Limb (tissue), 2 donors: ENCODE measurements around the gene PSMD6.
A peak's percentile ranks its signal among the peaks of the same experiment; 100 is the strongest.

Source experiments
- DNase-seq, 2 donors: peaks; one replicate each; pipeline ENCODE4 v3.0.0-alpha.2; 2016; ENCODE audit errors: extremely low spot score in 2 of 2

Gene PSMD6

DNA sequence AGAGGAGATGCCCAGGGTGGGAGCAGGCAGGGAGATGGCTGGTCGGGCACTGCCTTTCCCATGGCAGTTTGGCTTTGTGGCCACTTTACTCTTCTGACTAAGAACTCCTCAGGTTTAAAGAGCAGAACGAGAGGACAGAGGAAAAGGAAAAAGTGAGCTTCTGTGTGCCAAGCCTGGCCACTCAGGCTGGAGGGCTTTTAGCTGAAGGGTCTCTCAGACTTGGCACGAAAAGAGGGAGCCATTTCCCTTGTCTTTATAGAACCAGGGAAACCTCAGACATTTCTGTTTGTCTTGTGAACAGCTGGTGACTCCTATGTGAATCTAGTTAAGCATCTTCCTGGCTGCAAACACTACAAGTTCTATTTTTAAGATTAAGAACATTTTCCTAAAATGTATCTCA, 23.3 kb upstream of the PSMD6 start:
- no peak for DNase-seq

DNA sequence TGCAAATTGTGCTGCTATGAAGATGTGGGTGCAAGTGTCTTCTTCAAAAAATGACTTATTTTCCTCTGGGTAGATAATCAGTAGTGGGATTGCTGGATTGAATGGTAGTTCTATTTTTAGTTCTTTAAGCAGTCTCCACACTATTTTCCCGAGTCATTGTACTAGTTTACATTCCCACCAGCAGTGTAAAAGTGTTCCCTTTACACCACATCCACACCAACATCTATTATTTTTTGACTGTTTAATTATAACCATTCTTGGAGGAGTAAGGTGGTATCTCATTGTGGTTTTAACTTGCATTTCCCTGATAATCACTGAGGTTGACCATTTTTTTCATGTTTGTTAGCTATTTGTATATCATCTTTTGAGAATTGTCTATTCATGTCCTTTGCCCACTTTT, 19.7 kb upstream of the PSMD6 start:
- no peak for DNase-seq

DNA sequence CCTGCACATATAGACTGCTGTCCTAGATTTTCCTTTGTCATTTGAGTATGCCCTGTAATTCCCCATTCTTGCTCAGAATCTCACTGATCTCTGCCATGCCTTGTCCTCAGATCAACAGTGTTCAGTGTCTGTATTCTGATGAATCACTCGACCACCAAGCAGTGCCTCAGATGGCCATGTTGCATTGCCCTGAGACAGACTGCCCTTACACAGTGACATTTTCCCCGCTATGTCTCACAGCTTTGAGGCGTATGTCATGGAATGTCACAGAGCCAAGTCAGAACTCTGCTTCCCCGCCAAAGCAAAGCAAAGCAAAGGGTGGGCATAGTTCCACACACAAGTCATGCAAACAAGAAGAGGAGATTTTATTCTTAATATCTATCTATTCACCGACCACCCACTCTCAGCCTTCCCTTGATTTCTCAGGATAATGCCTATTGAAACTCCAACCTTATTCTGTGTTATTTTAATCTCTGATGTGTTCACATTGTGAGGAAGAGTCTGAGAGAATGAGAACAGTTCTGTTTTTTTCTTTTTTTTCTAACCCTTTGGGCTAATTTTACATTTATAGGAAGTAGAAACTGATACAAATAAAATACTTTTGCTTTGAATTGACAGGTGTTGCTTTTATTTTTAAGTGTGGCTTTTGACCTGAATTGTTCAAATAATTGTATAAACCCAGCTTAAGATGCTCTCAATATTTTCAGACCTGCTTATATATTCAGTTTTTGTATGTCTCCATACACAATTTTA, 16.9 kb upstream of the PSMD6 start:
- DNase-seq = no peak

DNA sequence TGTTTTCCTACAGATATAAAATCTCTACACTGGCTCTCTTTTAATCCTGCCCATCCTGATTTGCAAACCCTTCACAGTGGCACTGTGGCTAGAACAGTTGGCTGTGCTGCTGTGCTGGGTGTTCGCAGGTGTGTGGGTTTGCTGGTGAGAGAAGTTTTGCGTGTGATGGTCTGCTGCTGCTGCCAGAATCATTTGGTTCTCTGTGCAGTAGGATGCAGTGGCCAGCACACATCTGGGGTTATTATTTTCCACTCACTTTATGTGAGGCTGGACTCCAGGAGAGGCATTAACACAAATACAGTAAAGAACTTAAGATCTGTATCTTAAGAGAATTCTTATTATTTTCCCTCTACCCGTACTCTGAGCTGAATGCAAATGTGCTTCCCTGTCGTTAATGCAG, 16.0 kb upstream of the PSMD6 start:
- DNase-seq = no peak

DNA sequence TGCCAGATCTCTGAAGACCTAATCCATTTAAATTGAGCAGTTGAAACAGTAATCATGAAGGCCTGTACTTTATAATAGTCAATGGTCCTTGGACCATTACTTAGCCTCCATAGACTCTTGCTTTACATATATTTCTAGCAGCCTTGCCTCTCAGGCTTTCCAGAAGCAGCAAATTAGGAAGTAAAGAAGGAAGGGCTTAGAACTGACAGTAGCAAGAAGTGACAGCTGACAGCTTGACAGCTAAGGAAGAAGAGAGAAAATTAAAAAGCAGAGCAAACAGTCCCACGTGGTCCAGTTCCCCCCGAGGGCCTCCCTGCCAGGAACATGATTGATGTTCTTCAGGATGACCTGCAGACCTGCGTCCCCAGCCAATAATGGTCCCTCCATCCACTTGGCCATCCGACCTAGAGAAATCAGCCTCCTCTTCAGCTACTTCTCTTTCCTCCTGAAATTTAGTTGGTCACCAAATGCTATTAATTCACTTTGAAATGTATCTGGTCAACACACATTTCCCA, 15.0 kb upstream of the PSMD6 start:
- no peak for DNase-seq

DNA sequence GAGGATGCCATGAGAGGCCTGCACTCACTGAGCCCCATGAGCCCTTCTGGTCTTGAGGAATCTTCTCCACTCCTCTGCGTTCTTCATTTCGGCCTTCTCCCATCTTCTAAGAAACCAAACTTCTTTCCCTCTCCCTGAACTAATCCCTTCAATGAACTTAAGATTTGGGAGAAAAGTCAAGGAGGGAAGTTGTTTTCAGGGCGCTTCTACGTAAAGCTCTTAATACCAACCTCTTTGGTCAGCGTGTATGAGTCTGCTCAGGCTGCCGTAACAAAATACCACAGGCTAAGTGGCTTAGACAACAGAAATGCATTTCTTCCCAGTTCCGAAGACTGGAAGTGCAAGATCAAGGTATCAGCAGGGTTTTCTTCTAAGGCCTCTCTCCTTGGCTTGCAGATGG, 13.8 kb upstream of the PSMD6 start:
- no peak for DNase-seq

DNA sequence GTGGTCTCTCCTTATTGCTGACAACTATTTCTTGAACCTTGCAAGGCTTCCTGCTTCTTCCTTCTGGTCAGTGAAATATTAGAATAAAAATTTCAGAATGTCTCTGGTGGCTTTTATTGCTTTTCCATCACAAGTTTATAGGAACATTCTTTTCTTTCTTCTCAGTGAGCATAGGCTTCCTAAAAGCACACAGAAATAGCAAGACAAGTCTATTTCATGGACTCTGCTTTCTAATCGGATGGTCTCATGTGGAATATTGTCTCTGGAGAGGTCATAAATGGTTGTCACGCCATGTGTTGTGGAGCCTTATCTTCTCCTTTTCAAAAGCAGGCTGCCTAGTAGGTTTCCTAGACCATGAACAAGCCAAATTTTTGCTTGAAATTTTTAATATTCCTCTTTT, 9.8 kb upstream of the PSMD6 start:
- DNase-seq = no peak

DNA sequence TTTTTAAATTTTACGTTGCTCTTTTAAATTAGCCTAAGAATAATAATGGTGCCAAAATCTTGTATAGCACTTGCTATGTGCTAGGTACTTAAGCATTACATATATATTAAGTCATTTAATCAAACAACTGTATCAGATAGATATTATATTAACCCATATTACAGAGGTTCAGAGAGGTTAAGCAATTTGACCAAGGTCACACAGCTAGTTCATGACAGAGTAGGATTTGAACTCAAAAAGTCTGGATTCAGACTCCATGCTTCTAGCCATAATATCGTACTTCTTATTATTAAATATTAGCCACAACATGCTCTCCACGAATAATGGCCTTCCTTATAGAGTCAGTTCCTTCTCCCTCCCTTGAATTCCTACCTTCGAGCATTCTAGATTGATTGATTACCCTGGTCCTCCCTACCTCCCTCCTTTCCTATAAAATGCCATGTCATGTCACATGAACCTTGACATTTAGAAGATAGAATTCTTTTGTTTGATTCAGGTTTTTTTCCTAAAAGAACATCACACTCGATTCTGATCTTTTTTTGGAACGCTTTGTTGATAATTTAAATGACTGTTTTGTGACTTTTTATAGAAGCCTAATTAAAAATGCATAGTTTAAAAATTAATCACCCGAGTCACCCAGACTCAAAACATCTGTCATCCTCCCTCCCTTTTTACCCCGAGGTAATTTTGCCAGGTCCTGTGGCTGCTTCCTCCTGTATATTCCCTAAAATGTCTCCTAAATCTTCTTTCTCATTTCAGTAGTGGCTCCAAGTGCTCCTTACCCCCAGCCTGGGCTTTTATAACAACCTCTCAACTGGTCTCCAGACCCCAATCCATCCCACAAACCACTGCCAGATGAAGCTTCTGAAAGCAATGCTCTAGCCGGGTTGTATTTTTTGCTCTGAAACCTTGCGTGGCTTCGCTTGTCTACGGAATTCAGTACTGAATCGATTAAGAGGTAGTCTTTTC, 8.5 kb upstream of the PSMD6 start:
- no peak for DNase-seq

DNA sequence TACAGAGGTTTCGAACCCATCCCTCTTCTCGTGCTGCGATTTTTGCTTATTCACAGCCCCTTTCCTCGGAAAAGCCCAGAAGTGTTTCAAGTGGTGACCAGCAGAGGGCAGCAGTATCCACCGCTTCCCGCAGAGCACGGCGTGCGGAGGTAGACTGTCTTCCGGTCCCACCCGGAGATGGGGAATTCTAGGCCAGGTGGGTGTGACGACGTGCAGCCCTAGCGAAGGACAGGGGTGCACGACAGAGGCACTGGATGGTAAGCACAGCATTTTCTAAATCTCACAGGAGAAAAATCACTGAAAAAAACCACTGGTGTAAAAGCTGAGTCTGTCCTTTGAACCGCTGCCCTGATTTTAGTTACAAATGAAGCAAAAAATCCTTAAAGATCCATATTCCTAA, 7.4 kb upstream of the PSMD6 start:
- DNase-seq = peak; percentile 76 to 87

DNA sequence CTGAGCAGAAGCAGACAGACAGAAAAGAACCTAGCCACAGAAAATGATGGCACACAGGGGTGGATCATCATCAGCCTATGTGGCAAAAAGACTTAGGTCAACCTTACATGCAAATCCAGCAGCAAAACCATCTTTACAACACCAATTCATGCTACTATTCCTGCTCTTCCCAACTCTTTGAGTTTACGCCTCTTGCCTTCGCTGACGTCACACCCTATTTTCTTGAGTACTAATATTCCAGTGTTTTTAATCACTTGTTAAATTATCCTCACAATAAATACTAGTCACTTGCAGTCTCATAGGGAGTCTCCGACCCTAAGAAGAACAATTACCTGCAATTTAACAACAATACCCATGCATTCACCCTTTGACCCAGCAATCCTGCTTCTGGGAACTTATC, 6.0 kb upstream of the PSMD6 start:
- no peak for DNase-seq

DNA sequence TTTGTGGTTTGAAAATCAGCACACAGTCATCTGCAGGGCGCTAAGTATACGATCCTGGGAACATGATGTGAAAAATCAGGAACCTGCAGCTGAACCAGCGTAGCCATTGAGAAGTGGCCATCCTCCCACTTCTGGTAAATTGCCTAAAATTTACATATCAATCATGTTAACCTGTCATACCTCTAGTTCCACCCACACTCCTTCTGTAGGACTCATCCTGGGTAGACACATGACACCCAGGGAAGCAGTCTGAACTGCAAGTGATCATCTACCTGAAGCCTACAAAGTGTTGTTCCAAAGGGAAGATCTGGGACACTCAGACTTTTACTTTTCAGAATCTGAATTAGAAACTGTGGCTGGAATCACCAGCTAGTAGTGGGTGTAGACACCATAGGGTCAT, 5.5 kb upstream of the PSMD6 start:
- no peak for DNase-seq

DNA sequence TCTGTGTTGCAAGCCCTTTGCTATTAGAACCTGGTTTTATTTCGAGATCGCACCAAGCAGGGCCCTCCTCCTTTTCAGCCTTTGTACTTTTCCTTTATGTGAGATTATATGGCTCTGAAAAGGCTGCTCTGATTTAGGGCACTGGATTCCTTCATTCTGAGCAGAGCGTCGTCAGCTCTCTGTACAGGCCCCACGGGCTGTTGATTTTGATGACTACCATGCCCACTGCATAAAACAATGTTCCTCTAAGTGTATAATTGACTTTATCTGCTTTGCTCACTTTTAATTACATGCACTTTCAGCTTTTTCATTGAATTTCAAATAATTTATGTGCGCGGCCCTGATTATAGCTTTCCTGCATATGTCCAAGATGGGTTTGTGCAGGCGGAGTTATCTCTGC, 4.4 kb upstream of the PSMD6 start:
- no peak for DNase-seq

DNA sequence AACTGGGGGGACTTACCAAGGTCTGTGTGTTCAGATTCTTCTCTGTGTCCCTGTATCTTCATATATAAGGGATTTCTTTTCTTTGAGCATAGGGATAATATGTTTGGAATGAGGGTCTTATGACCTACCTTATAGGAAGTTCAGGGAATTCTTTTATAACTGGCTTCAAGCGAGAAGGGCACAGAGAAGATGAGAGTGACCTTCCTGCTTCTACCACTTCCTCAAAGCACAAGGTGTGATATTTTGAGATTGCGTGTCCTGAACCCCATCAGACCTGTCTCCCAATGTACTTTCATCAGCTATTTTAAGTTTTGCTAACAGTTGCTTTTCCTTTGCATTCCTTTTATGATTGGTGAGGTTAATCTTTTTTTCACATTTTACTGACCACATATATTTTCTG, 3.1 kb upstream of the PSMD6 start:
- DNase-seq = no peak

DNA sequence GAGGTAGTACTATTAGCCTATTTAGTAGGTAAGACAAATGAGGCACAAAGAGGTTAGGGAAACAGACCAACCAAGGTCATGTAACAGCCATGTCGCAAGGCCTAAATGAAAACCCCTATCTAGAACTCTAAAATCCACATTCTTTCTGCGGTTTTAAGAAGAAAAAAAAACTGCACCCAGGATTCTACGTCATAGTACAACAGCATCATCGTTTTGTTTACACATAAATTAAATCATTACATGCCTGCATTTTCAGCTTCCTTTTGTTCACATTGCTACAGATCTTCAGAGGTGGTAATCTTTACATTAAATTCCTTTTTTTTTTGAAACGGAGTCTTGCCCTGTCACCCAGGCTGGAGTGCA, 548 bp upstream of the PSMD6 start:
- no peak for DNase-seq

DNA sequence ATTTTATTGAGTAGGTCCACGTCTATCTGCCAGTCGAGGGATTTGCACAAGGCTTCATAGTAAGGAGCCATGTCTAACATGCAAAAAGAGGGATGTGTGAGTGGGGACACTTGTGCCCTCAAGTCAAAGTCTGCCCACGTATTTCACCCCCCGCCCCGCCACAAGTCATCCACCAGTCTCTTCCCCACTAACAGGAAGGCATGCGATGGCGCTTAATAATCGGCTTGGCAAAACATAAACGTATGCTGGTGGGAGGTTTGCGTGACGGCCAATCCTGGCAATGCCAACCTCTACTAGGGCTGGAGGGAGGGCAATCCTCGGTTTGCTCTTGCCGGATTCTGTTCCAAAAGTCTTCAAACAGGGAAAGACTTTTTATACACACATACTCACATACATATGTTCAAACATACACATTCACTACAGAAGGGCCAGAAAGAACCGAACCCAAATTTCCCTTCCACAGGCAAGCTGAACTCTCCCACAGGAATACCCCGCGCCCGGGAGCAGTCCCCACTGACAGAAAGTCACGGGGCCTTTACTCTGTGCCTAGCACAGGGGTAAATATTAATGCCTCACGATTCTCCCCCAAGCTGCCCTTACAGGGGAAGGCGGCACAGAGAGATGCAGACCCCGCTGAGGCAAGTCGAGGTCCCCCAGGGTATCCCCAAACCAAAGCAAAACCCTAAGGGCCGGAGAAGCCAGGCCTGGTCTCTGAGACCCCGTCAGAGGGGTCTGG, 675 bp downstream of the PSMD6 start:
- DNase-seq = no peak

DNA sequence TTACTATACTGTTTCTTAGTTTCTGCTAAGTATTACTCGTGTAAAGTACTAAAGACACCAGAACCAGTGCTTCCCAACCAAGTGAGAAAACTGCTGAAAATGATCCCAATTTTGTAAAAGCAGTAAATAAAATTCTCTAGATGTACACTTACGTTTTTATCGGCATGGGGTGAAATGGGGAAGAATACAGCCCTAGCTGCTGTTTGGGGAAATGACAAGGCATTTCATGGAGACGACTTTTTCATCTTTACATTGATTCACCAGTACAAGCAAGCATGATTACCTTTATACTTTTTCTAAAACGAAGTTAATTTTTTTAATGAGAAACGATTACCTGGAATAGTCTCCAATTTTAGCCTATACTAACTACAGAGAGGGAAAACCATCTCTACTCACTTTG, 1.4 kb downstream of the PSMD6 start:
- DNase-seq = no peak

DNA sequence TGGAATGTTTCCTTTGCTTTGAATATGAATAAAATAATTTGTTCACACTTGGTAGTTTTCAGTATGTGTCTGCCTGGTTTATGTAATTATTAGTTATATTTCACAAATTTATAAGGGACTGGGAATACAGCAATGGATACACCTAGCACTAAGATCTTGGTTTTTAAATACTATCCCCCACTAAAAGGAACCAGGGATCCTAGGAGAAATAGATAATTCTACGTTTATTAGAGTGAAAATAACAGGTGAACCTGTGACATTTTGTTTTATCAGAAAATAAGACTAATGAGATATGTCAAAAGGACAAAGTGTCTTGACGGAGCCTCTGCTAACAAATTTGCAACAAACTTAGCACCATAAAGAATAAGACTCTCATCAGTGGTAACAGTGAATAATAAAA, 3.4 kb downstream of the PSMD6 start:
- no peak for DNase-seq

DNA sequence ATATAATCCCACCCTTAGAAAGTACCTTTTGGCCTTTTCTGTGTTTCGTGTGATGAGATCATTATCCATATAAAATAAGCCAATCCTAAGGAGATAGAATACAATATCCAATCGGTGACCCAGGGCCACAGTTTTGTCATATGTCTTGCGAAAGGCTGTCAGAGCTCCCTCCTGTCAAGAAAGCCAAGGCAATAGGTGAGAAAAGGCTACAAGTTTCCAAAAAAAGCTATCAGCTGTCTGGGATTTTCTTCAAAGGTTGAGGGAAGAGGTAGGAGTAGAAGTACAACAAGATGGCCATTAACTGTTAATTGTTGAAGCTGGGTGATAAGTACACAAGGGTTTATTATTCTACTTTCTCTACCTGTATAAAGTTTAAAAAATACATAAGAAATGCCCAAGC, 4.0 kb downstream of the PSMD6 start:
- no peak for DNase-seq

DNA sequence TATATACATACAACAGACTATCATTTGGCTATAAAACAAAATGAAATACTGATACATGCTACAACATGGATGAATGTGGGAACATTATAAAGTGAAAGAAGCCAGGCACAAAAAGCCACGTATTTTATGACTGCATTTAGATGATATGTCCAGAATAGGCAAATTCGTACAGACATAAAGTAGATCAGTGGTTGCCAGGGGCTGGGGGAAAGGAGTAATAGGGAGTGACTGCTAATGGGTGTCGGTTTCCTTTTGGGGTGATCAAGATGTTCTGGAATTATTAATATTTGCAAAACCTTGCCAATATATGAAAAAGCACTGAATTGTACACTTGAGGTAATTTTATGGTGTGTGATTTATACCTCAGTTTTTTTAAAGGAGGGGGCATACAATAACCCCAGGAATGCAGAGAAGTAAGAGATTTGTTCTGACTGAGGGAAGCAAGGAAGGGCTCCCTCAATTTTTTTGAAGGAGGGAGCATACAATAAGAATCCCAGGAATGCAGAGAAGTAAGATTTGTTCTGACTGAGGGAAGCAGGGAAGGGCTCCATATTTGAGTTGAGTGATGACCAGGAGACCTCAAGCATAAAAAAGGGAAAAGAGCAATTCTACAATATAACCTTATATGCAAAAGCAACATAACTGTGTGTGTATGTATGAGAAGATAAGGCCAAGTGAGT, 6.2 kb downstream of the PSMD6 start:
- no peak for DNase-seq

DNA sequence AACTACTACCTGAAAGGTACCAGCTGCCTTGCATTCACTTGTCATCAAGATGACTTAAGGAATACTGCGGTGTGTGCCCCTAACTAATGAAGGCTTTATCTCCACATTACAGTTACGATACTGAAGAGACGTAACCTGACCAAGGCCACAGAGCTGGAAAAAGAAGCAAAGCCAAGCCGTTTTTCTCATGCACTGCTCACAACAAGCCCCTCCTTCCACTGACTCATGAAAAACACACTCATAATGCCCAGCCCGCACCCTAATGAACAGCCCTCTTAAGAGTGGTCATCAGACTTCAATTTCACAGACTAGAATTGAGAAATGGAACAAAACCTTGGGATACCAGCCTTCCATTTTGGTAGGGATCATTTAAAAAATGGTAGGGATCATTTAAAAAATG, 11.6 kb downstream of the PSMD6 start:
- no peak for DNase-seq

DNA sequence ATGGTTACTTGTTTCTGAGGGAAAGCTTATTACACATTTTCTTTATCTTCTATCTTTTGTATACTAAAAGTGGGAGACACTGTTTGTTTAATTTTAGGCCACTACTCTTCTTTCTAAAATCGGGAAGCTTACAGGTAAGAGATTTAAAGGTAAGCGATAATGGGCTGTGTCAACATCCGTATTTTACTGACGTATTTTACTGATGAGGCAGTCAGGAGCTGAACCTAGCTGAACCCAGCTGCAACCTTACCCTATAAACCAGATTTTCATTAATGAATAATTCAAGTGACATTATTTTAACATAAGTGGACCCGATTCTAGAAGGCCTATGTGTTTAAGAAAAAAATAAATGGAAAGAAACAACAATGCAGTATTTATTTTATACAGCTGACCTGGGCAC, 13.1 kb downstream of the PSMD6 start:
- no peak for DNase-seq
